Measurements from ENCODE around the gene RDH8. TPM values are rescaled to one million over a fixed set of nuclear protein-coding genes. Genes with fewer than 3 reads are reported as not detected.

The RDH8 gene, protein sequence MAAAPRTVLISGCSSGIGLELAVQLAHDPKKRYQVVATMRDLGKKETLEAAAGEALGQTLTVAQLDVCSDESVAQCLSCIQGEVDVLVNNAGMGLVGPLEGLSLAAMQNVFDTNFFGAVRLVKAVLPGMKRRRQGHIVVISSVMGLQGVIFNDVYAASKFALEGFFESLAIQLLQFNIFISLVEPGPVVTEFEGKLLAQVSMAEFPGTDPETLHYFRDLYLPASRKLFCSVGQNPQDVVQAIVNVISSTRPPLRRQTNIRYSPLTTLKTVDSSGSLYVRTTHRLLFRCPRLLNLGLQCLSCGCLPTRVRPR
- not detected in 2 replicates for total RNA-seq

GRCh38 chr19:10013316-10013715, at the start of gene RDH8:
TSS of gene RDH8 (plus strand) at chr19:10013483. CDS start at chr19:10013498, 15 bp downstream.

DNA sequence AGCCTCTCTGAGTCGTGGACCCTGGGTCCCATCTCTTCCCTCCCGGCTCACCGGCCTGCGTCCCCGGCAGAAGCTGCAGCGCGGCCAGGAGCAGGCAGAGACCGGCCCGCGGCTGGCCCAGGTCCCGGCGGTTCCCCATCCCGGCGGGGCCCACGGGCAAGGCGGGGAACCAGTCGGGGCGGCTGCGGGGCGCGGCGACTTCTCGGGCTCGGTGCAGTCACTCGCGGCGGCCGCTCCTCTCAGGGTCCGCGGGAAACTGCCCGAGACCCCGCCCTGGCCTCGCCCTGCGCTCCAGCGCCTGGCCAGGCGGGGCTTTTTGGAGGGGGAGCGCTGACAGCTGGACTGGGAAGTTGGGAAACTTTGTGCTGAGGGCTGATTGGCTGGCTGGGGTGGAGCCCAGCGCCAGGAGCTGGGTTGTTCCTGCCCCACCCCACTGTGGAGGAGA, 3.0 kb upstream of the RDH8 start, which contains the start of gene COL5A3:
Gene COL5A3, minus strand, starts transcription at position 258 of the 445 bp plus-strand sequence. Its CDS starts 119 bp downstream, at position 139.

Other genes with a start within 250 kb of the RDH8 start
- gene ZNF846, start 244.7 kb upstream of the RDH8 start, total RNA-seq: 2.6 and 5.1 TPM in 2 replicates
- gene FBXL12, start 194.4 kb upstream of the RDH8 start, total RNA-seq: 6.2 and 7.0 TPM in 2 replicates
- gene UBL5, start 185.6 kb upstream of the RDH8 start, total RNA-seq: 121 and 211 TPM in 2 replicates
- 79.5 and 89.2 TPM in 2 replicates for gene PIN1, start 178.2 kb upstream of the RDH8 start, total RNA-seq
- gene OLFM2, start 77.0 kb upstream of the RDH8 start, total RNA-seq: 1.1 and 24.3 TPM in 2 replicates
- gene COL5A3, start 3.0 kb upstream of the RDH8 start, total RNA-seq: 1.2 TPM in 1 of 2 replicates, not detected in the other
- 4.5 and 15.2 TPM in 2 replicates for gene SHFL, start 72.8 kb downstream of the RDH8 start, total RNA-seq
- not detected in 2 replicates for gene ANGPTL6, start 89.2 kb downstream of the RDH8 start, total RNA-seq
- 27.3 and 48.0 TPM in 2 replicates for gene PPAN, start 92.9 kb downstream of the RDH8 start, total RNA-seq
- gene P2RY11, start 98.2 kb downstream of the RDH8 start, total RNA-seq: 1.7 and 1.9 TPM in 2 replicates
- 301 and 383 TPM in 2 replicates for gene EIF3G, start 106.4 kb downstream of the RDH8 start, total RNA-seq
- 12.8 and 19.3 TPM in 2 replicates for gene DNMT1, start 181.5 kb downstream of the RDH8 start, total RNA-seq
- 1.1 and 2.7 TPM in 2 replicates for gene S1PR2, start 217.8 kb downstream of the RDH8 start, total RNA-seq
- gene MRPL4, start 238.7 kb downstream of the RDH8 start, total RNA-seq: 29.2 and 30.1 TPM in 2 replicates

Measured in tracheal epithelial cell (primary cell).